ENCODE results near the gene MYO9B.

GRCh38 chr19:17165715-17166114 lies 90.1 kb downstream of the MYO9B start:
- TF ChIP-seq CTCF (IDR thresholded peaks at IDR 0.05; ENCODE audit: insufficient read depth, low read depth, low read length) (no peak), EZH2 (IDR thresholded peaks at IDR 0.05; ENCODE audit: insufficient read depth, low read length) (no peak)
